Nephron (organoid): ENCODE measurements around the gene UBE2L5.

Experiments
- H3K27ac Mint-ChIP-seq, 3 experiments: 2 replicates each; pipeline ENCODE4 v1.8.0; 2020; ENCODE audit warnings: mixed read lengths in 3 of 3, mild to moderate bottlenecking in 2 of 3, moderate library complexity in 1 of 3
- H3K27me3 Mint-ChIP-seq: 2 replicates; pipeline ENCODE4 v1.8.0; 2021; ENCODE audit warnings: low read depth, mild to moderate bottlenecking, moderate library complexity, mixed read lengths
- H3K36me3 Mint-ChIP-seq: 2 replicates; pipeline ENCODE4 v1.8.0; 2020; ENCODE audit warnings: low read depth, mixed read lengths
- H3K4me1 Mint-ChIP-seq: 2 replicates; pipeline ENCODE4 v1.8.0; 2020; ENCODE audit warnings: mixed read lengths
- H3K4me3 Mint-ChIP-seq, 3 experiments: 2 replicates each; pipeline ENCODE4 v1.8.0; 2020; ENCODE audit warnings: mild to moderate bottlenecking in 3 of 3, mixed read lengths in 3 of 3, moderate library complexity in 2 of 3
- H3K9me3 Mint-ChIP-seq: 2 replicates; pipeline ENCODE4 v1.8.0; 2020; ENCODE audit warnings: mixed read lengths
- CTCF ChIP-seq, 3 experiments: fragments of 200-600 bp; sonication (generic); IDR thresholded peaks; one replicate each; pipeline ENCODE4 v1.5.0; 2021; ENCODE audit warnings: antibody characterized with exemption in 3 of 3; ENCODE audit not compliant: unreplicated experiment in 3 of 3

Gene UBE2L5

GRCh38 chr13:30415430-30416030 lies 6.8 kb upstream of the UBE2L5 start:
- Mint-ChIP-seq H3K36me3 (no peaks in the 10 kb centered on the region), H3K4me3 (no peak overlapping the region), H3K27me3 (peaks cover 8% of the 10 kb centered on the region), H3K4me1 (peaks cover 21% of the 10 kb centered on the region), H3K27ac (peak overlapping the region; percentile 44 to 82 (median 71)), H3K9me3 (no peaks in the 10 kb centered on the region)
- TF ChIP-seq CTCF (IDR thresholded peaks at IDR 0.05; ENCODE audit: unreplicated experiment in 3 of 3) = no peak

- TF ChIP-seq CTCF (IDR thresholded peaks at IDR 0.05; ENCODE audit: unreplicated experiment in 3 of 3) = no peak
- peaks cover 15% of the 10 kb centered on the region for H3K27me3 Mint-ChIP-seq
- no peaks in the 10 kb centered on the region for H3K36me3 Mint-ChIP-seq
- no peak overlapping the region for H3K27ac Mint-ChIP-seq
- no peaks in the 10 kb centered on the region for H3K9me3 Mint-ChIP-seq
- H3K4me1 Mint-ChIP-seq = peaks cover 31% of the 10 kb centered on the region
- no peak overlapping the region for H3K4me3 Mint-ChIP-seq
Measured at GRCh38 chr13:30416471-30416870, 5.8 kb upstream of the UBE2L5 start.

- H3K27ac Mint-ChIP-seq = peak overlapping the region in 2 of 3 experiments; percentile 72 to 86
- H3K9me3 Mint-ChIP-seq = no peaks in the 10 kb centered on the region
- H3K27me3 Mint-ChIP-seq = peaks cover 22% of the 10 kb centered on the region
- peak overlapping the region in 1 of 3 experiments; percentile 71 for H3K4me3 Mint-ChIP-seq
- peaks cover 35% of the 10 kb centered on the region for H3K4me1 Mint-ChIP-seq
- no peak for TF ChIP-seq CTCF (IDR thresholded peaks at IDR 0.05; ENCODE audit: unreplicated experiment in 3 of 3)
- no peaks in the 10 kb centered on the region for H3K36me3 Mint-ChIP-seq
Measured at GRCh38 chr13:30418075-30418716, 4.1 kb upstream of the UBE2L5 start.

GRCh38 chr13:30418717-30419459 lies 3.4 kb upstream of the UBE2L5 start:
- Mint-ChIP-seq H3K36me3 (no peaks in the 10 kb centered on the region), H3K27me3 (peaks cover 25% of the 10 kb centered on the region), H3K4me3 (peak overlapping the region; percentile 21 to 71 (median 46))

More at GRCh38 chr13:30418717-30419459, 3.4 kb upstream of the UBE2L5 start:
- Mint-ChIP-seq H3K27ac (peak overlapping the region; percentile 50 to 86 (median 72)), H3K4me1 (peaks cover 35% of the 10 kb centered on the region), H3K9me3 (no peaks in the 10 kb centered on the region)
- TF ChIP-seq CTCF (IDR thresholded peaks at IDR 0.05; ENCODE audit: unreplicated experiment in 3 of 3) = no peak
